Measurements from ENCODE around the gene RASSF1.

DNA sequence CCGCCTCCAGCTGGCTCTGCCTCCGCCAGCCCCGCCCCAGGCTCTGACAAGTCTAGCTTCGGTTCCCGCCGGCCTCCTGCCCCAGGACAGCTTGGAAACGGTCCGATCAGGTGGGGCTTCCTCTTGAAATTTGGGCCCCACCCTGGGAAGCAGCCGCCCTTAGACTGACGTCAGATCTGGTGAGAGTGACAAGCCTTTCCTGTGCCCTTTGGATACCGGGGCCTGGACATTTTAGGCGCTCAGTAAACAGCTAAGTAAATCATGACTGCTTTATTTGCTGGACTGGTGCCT is 41.1 kb downstream of the RASSF1 start:
- TF ChIP-seq, protein P1, sequence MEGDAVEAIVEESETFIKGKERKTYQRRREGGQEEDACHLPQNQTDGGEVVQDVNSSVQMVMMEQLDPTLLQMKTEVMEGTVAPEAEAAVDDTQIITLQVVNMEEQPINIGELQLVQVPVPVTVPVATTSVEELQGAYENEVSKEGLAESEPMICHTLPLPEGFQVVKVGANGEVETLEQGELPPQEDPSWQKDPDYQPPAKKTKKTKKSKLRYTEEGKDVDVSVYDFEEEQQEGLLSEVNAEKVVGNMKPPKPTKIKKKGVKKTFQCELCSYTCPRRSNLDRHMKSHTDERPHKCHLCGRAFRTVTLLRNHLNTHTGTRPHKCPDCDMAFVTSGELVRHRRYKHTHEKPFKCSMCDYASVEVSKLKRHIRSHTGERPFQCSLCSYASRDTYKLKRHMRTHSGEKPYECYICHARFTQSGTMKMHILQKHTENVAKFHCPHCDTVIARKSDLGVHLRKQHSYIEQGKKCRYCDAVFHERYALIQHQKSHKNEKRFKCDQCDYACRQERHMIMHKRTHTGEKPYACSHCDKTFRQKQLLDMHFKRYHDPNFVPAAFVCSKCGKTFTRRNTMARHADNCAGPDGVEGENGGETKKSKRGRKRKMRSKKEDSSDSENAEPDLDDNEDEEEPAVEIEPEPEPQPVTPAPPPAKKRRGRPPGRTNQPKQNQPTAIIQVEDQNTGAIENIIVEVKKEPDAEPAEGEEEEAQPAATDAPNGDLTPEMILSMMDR (conservative IDR thresholded peaks at IDR 0.05; ENCODE audit: low read depth, low read length) = no peak
- TF ChIP-seq EZH2phosphoT487 (IDR thresholded peaks at IDR 0.05; ENCODE audit: borderline replicate concordance, low read length) (no peak), EZH2 (IDR thresholded peaks at IDR 0.05; ENCODE audit: low read length, unreplicated experiment) (no peak)

Measured in PC-3 (cell line).